HG03066 (cell line): ENCODE data around the gene NECAB3.

ENCODE experiments used
- ATAC-seq: cut with Tn5 transposase; IDR thresholded peaks from one replicate; pipeline ENCODE4 v1.9.1; 2021; ENCODE audit warnings: low read depth; ENCODE audit not compliant: unreplicated experiment

Gene NECAB3

DNA sequence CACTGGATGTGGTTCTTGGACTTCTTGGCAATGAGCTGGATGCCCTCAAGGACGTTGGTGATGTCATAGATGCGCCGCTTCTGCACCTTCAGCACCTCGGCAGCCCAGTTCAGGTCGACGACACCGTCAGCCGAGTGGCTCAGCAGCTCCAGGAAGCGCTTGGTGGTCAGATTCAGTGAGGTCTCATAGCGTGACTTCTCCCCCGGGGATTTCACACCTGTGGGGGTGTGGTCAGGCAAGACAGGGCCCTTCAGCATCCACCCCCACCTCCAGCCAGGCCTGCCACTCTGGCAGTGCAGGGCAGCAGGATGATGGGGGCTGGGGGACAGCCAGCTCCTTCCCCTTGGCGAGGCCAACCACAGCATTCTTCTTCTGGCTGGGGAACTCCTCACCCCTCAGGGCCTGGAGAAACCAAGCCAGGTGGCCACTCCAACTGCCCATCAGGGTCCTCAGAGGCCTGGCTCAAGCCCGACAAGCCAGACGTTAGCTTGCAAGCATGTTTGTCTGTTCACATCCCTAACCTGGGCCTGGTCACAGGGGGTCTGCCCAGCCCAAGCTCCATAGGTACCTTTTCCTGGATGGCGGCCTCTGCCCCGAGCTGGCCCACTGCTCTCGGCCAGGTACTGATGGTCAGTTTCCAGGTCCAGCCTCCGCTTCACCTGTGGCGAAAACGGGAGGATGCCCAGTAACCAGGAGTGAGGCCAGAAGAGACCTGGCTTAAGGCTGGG is 5.7 kb upstream of the NECAB3 start:
- ATAC-seq: no peak

DNA sequence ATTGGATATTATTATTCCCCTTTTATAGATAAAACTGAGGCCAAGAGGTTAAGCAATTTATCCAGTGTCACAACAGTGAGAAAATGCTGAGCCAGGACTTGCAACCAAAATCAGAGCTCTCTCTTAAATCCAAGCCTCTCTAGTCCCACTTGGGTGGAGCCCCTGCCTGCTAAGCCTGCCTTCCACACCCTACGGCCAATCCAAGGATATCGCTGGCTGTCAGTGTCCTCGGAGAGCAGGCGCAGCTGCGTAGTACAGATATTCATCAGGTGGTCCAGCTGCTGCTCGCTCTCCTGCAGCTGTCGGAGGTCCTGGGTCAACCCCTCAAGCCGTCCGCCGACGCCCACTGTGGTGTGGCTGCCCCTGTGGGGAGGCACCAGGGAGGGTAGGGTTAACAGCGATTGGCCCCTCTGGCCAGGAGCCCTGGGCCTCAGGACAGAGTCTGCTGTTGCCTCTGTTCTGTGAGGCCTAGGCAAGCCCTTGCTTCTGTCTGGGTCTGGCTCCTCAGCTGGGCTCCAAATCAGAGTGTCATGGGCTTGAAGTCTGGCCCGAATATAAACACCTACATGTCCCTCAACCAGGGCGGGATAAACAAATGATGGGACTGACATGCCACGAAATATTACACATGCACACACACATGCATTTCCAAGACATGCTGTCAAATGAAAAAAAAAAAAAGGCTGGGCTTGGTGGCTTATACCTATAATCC is 3.9 kb upstream of the NECAB3 start:
- no peak for ATAC-seq

DNA sequence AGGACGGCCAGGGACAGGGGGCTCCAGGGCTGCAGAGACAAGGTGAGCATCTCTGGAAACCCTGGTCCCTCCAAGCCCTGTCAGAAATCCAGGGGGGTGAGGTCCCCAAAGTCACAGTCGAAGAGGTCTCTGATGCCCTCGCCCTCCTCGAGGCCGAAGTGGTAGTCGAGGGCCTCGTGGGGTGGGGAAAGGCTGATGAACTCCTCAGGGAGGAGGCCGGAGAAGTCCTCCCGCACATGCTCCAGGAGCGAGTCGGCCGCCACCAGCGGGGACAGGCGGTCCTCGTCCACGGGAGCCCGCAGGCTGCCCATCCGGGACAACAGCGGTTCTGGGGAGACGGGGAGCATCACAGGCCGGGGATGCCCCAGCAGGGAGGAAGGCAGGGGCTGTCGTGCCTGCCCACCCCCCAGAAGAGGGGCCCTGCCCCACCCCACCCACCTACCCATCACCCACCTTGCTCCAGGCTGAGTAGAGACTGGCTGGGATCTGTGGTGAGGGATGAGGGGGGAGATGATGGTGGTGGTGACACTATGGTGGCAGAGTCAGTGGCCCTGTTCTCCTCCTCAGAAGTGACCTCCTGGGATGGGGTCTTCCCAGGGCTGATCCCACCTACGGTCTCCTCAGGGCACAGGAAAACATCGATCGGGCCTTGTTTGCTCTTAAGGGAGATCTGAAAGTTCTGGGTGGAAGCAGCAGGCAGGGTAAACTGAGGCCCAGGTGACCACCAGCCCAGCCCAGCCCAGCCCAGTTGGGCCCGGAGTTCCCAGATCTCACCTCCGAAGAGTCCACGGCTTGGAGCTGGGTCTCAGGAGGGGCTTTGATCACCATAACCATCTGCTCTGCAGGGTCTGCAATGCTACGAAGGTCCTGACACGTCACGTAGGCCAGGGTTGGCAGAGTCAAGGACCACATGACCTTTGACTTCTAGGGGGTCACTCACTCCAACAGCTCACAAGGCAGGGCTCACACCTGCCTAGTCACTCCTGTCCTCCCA is 2.7 kb upstream of the NECAB3 start:
- ATAC-seq: no peak

DNA sequence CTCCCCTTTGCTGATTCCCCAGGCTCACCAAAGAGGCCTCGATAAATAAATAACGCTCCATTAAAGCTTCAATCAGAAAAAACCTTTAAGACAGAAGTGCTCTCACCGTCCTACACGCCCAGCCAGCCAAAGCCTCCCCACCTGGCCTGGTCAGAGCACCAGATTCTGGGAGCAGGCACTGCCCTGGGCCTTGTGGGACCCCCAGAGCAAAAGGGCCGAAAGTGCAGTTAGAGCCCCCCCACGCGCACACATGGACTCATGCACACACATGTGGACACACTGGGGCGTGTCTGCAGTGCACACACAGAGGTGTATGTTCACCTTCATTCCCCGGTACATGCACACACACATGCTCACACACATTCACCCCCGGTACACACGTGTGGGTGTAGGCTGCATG is 1.9 kb upstream of the NECAB3 start:
- no peak for ATAC-seq

DNA sequence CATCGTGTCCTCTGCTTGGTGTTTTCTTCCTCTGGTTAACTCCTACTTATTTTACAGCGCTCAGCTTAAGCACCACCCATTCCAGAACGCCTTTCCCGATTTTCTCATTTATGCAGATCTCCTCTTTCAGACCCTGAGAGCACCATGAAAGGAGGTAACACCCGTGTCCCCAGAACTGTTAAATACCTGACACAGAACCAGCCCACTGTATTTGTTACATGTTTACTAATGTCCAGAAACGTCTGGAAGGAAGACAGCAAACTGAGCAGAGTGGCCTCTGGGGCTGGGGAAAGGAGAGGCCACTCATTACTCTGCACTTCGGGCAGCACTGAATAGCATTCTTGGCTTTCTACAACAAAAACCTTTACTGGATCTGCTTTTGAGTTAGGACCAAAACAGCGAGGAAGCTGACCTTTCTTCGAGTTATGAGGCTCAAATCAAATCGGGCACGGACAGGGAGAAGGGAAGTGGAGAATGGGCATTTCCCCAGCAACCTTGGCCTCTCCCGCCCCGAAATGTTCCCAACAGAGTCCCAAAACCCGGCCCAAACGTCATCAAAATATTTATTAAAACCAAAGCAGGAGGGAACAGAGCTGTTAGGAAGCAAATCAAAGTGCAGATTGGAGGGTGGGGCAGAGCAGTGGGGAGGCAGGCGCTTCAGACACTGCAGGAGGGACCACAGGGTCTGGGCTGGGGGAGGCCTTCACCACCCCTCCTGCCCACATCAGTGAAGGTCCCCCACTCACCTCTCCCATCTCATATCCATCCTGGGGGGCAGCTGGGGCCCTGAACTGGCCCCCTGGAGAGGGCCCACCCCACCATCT is 1.1 kb upstream of the NECAB3 start:
- no peak for ATAC-seq

DNA sequence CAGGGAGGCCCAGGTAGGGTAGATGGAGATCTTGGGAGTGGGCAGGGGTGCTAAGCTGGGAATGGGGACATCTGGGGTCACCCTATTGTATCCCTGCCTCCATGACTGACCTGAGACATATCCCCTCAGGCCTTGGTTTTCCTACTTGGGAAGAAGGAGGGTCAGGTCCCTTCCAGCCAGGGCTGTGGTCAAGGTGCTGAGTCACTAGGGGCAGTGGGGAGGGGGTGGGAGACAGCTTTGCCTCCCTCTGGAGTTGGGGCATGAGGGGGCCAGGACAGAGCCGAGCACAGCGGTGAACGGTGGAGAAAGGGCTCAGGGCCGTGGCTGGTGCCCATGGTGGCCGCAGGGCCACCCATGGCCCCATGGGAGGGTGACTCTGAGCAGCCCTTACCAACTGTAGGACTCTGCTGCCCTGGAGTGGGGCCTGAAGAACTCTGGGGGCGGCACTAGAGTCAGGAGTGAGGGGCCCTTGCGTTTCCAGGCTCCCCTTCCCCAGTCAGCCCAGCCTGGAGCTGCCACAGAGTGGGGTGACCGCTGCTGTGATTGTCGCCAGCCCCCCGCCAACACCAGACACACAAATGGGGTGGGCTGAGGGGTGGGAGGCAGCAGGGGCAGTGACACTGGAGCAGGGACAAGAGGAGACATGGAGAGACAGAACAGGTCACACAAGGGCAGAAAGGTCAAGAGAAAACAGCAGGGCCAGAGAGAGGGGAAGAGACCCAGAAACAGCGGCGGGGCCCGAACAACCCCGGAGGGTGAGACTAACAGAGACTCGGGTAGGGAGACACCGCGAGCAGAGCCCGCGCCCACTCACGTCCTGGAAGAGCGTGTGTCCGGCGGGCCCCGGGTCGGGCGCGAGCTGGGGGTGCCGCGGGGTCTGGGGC is 576 bp downstream of the NECAB3 start:
- no peak for ATAC-seq

DNA sequence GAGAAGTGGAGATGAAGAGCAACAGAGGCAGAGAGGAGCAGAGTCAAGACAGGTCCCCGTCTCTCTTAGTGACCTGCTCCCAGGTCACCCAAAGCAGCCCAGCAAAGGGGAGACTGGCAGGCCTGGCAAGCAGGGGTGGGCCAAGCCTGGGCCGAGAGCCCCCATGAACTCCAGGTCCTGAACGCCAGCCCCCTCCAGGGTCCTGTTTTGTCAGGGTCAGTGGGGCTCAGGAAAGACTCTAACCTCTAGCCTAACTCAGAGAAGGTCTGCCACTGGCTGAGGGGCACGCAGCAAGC is 1.2 kb downstream of the NECAB3 start:
- ATAC-seq: no peak

DNA sequence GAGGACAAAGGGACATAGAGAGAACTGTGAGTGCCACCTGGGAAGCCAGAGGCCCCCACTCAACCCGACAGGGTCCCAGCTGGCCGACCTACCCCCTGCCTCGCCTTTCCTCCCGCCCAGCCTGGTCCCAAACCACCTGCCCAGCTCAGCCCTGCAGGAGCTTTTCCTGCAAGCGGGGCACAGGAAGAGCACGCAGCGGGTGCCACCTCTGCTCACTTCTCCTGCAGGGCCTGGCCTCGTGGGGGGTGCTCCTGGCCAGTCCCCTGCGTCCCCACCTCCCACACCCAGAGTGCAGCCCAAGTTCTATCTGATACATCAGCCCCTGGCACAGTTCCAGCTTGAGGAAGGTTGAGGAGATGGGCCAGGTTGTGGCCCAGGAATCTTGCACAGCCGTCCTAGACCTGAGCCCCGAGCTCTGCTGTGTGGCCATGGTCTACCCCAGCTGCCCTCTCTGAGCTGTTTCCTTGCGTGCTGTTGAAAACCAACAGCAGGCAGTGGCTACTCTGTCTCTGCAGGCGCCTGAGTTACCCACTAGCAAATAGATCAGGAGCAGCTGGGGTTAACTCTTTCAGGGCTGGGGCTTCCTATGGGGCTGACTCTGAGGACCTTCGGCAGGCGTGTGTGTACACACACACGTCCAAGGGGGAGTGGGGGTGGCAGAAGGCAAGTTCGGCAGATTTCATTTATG is 1.7 kb downstream of the NECAB3 start:
- ATAC-seq: no peak

DNA sequence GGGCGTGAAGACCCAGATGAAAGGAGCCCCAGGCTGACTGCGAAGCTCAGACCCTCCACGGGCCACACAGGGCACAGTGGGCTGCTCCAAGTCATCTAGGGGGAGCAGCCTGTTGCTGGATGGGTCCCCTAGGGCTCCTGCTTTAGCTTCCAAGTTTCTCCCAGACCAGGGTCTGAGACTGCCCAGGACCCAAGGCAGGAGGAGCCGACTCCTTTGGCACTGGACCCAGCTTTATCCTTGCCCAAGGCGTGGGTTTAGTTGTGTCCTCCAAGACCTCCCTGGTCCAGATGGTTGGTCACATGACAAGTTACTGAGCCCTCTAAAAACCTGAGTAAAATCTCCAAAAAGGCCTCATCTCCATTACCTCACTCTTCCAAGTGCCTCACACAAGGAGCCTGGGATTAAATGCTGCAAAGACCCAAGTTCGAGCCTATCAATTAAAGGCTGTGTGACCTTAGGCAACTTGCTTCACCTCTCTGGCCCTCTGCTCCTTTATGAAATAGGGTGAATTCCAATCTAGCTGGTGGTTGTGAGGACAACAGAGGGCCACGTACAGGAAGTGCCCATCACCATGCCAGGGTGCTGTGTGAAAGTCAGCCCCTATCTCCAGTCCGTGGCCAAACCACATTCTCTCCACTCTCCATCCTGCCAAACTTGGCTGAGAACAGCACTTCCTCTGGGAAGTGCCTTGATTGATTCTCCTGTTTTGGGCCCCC is 2.5 kb downstream of the NECAB3 start:
- ATAC-seq: no peak

DNA sequence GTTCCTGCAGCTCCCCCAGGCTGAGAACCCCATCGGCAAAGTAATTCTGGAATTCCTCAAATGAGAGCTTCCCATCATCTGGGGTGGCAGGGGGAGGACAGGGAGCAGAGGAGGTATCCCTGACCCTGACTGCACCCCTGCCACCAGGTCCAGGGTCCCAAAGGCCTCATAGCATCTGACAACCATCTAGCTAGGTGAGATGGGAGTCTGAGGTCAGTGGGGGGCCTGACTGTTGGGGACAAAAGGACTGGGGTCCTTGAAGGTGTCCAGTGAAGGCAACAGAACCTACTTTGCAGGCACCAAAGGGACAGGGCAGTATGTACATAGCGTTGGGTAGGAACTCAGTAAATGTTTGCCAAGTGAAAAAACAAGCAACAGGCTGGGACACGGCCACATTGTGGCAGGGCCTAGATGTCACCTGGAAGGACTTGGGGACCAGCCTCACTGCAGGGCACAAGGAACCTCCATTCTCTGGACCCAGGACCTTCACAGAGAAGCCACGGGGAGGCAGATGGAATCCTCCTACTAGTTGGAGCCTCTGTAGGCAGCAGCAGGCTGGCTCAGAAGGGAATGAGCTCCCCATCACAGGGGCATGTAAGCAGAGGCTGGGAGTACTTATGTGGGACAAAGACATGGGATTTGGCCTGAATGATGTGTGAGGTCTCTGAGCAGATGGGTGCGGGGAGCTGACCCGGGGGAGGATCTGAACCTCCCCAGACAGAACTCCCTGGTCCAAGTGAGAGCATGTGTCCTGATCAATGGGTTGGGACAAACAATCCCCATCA is 3.3 kb downstream of the NECAB3 start:
- no peak for ATAC-seq

DNA sequence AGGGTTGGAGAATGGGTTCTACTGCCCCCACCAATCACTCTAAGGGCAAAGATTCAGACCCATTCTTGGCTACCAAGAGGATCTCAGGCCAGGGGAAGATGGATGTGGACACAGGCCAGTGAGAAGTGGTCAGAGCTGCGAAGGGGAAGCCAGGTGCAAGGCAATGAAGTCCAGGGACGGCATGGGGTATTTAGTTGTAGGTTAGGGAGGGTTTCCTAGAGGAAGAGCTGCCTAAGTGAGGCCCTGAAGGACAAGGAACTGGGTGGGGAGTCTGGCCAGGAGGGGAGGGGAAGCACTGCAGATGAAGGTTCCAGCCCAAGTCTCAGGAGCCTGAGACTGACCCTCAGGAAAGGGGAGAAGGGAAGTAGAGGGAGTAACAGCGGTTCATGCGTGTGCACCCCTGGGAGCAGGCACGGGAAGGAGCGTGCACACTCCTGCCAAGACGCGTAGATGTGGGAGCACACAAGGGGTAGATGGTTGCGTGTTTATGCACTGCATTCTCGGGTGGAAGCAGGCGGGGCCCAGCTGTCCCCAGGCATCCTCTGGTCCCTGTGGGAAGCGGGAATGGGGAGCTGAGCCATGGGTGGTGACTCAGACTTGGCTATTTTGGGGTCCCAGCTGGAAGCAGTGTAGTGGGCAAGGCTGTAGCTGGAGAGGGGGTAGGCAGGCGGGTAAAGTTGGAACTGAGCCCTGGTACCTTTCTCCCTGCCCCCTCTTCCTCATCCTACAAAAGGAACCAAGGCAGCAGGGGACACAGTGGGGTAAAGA is 4.2 kb downstream of the NECAB3 start:
- no peak for ATAC-seq

DNA sequence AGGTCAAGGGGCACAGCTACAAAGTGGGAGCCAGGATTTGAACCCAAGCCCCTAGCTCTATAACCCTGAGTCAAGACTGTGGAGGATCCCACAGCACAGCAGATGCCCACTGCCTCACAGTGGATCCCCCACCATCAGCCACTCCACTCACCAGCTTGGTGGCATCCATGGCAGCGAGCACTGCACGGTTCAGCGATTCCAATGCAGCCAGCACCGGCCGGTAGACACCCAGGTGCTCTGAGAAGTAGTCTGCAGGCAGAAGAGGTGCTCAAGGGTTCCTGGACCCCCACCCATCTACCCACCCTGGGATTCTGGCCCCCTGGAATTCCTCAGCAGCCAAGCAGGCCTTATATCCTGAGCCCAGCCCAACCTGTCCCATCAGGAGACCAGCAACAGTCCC is 5.0 kb downstream of the NECAB3 start:
- no peak for ATAC-seq

DNA sequence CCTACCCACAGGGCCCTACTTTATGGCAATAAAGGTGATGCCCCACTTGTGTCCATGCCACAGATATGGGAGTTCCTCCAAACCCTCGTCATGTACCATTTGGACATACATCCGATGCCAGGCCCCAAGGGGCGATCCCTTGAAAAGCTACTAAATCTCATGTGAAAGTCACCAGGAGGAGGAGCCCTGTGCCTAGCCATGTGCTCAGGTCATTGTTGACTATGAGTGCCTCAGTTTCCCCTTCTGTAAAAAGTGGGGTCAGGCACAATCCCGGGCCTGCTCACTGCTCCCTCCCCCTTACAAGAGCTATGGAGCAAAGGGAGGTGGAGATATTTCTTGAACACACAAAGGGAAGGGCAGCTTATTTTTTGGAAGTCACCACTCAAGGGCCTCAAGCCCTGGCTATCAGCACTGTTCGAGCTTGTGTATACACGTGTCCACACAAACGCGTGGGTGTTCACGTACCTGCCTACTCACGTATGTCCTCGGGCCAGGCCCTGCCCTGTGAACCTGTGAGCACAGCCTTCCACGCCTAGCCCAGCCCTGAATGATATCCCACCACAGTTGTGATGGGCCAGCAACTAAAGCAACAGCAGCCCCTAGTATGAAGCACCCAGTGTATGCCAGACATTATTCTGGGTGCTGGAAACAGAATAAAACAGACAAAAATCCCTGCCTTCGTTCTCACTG is 5.6 kb downstream of the NECAB3 start:
- no peak for ATAC-seq

DNA sequence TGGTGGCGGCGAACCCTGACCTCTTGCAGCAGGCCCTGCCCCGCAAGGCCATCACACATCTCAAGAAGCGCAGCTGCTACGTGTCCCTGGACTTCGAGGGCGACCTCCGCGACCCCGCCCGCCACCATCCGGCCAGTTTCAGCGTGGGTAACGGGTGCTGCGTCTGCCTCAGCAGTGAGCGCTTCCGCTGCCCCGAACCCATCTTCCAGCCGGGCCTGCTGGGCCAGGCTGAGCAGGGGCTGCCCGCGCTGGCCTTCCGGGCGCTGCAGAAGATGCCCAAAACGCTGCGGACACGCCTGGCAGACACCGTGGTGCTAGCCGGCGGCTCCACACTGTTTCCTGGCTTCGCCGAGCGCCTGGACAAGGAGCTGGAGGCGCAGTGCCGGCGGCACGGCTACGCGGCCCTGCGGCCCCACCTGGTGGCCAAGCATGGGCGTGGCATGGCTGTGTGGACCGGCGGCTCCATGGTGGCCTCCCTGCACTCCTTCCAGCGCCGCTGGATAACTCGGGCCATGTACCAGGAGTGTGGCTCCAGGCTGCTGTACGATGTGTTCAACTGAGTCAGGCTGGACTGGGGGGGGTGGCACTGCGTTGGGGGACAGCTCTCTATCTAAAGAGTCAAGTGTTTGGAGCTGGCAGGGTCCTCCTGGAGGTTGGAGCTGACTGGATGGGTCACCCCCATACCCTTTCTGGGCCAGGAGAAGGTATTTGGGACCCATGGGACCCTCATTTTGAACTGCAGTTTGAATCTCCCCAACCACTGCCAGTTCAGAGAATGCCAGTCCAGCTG is 6.4 kb downstream of the NECAB3 start:
- ATAC-seq: no peak

DNA sequence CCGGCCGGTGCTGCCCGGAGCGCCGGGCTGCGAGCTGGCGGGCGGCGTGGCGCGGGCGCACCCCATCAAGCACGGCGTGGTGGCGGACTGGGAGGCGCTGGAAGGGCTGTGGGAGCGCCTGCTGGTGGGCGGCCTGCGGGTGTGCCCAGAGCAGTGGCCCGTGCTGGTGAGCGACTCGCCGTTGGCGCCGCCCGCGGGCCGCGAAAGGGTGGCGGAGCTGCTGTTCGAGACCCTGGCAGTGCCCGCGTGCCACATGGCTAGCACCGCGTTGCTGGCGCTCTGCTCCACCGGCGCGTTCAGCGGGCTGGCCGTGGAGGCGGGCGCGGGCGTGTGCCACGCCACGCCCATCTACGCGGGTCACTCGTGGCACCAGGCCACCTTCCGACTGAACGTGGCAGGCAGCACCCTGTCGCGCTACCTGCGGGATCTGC is 7.0 kb downstream of the NECAB3 start:
- no peak for ATAC-seq
